Measurements from ENCODE around the gene AP4E1.

Gene AP4E1

GRCh38 chr15:50997371-50998051 is 89.0 kb downstream of the AP4E1 start:
- H4K8ac ChIP-seq (ENCODE audit: low read depth, low read length), result no peak overlapping the region
- H3K4me2 ChIP-seq (ENCODE audit: insufficient read depth, low read length, poor library complexity, severe bottlenecking), result no peak overlapping the region
- H3K27ac ChIP-seq (replicated peaks; ENCODE audit: low read length), result no peak overlapping the region
- no peak for DNase-seq (ENCODE audit: low spot score)
- no peak overlapping the region for H2BK5ac ChIP-seq (ENCODE audit: low read length)
- no peak overlapping the region for H3K9ac ChIP-seq (ENCODE audit: low read depth, low read length, poor library complexity)
- no peak overlapping the region for H4K91ac ChIP-seq (ENCODE audit: low read depth, low read length, poor library complexity)
- no peak overlapping the region for H2AK5ac ChIP-seq (ENCODE audit: low read depth, low read length)
- H3K18ac ChIP-seq (ENCODE audit: low read length), result no peak overlapping the region
- no CpG with 5 or more reads among the region's 4 CpGs for WGBS, 2 donors (ENCODE audit: extremely low coverage in 2 of 2, insufficient read length in 2 of 2, insufficient replicate concordance in 1 of 2)
- no peaks in the 10 kb centered on the region for H3K27me3 ChIP-seq (ENCODE audit: control insufficient read depth in 3 of 3, insufficient read depth in 3 of 3, low read depth in 1 of 3, low read length in 3 of 3)
- H3K4me3 ChIP-seq (ENCODE audit: low read length in 2 of 2), result no peak overlapping the region
- no peaks in the 10 kb centered on the region for H3K9me3 ChIP-seq (replicated peaks in 1 of 2; ENCODE audit: control insufficient read depth in 2 of 2, insufficient read depth in 1 of 2, low read depth in 1 of 2, low read length in 2 of 2)
- no peak overlapping the region for H2BK15ac ChIP-seq (ENCODE audit: low read length)
- no peak overlapping the region for H3K4ac ChIP-seq (ENCODE audit: low read length)
- no peak overlapping the region for H3K14ac ChIP-seq (ENCODE audit: low read length)
- H2AFZ ChIP-seq (ENCODE audit: low read length), result no peak overlapping the region
- no peak overlapping the region for H3K23ac ChIP-seq (ENCODE audit: low read depth, low read length, poor library complexity)
- peaks cover 0 to 55% of the 10 kb centered on the region in 2 donors for H3K36me3 ChIP-seq (replicated peaks in 1 of 2; ENCODE audit: control insufficient read depth in 2 of 2, insufficient read depth in 2 of 2, low read length in 2 of 2)
- no peaks in the 10 kb centered on the region for H3K79me1 ChIP-seq (ENCODE audit: low read depth, low read length)
- H2BK120ac ChIP-seq (ENCODE audit: low read depth, low read length), result no peak overlapping the region
- H2BK12ac ChIP-seq (ENCODE audit: low read length), result no peak overlapping the region
- no peaks in the 10 kb centered on the region for H3K4me1 ChIP-seq (ENCODE audit: control insufficient read depth in 2 of 2, insufficient read depth in 1 of 2, low read depth in 1 of 2, low read length in 2 of 2)

- no peak overlapping the region for H2AK5ac ChIP-seq (ENCODE audit: low read depth, low read length)
- no CpG with 5 or more reads among the region's 3 CpGs for WGBS, 2 donors (ENCODE audit: extremely low coverage in 2 of 2, insufficient read length in 2 of 2, insufficient replicate concordance in 1 of 2)
- DNase-seq (ENCODE audit: low spot score), result no peak
Observed at GRCh38 chr15:51004103-51004551, 95.6 kb downstream of the AP4E1 start.

GRCh38 chr15:51006336-51006985 is 98.0 kb downstream of the AP4E1 start:
- WGBS, 2 donors (ENCODE audit: extremely low coverage in 2 of 2, insufficient read length in 2 of 2, insufficient replicate concordance in 1 of 2), result no CpG with 5 or more reads among the region's 1 CpG
- Histone ChIP-seq H3K9ac (ENCODE audit: low read depth, low read length, poor library complexity) (no peak overlapping the region), H2AFZ (ENCODE audit: low read length) (no peak overlapping the region), H3K4me3 (ENCODE audit: low read length in 2 of 2) (no peak overlapping the region), H2BK5ac (ENCODE audit: low read length) (no peak overlapping the region), H3K9me3 (replicated peaks in 1 of 2; ENCODE audit: control insufficient read depth in 2 of 2, insufficient read depth in 1 of 2, low read depth in 1 of 2, low read length in 2 of 2) (peaks cover 1 to 5% of the 10 kb centered on the region in 2 donors), H4K8ac (ENCODE audit: low read depth, low read length) (no peak overlapping the region), H3K18ac (ENCODE audit: low read length) (no peak overlapping the region), H3K4me1 (ENCODE audit: control insufficient read depth in 2 of 2, insufficient read depth in 1 of 2, low read depth in 1 of 2, low read length in 2 of 2) (peaks cover 3 to 4% of the 10 kb centered on the region in 2 donors), H2BK12ac (ENCODE audit: low read length) (no peak overlapping the region), H2BK120ac (ENCODE audit: low read depth, low read length) (no peak overlapping the region), H3K14ac (ENCODE audit: low read length) (no peak overlapping the region), H3K27ac (replicated peaks; ENCODE audit: low read length) (no peak overlapping the region), H3K27me3 (ENCODE audit: control insufficient read depth in 3 of 3, insufficient read depth in 3 of 3, low read depth in 1 of 3, low read length in 3 of 3) (peaks cover 0 to 2% (median 0%) of the 10 kb centered on the region in 3 experiments), H3K79me1 (ENCODE audit: low read depth, low read length) (no peaks in the 10 kb centered on the region), H2BK15ac (ENCODE audit: low read length) (no peak overlapping the region), H3K36me3 (replicated peaks in 1 of 2; ENCODE audit: control insufficient read depth in 2 of 2, insufficient read depth in 2 of 2, low read length in 2 of 2) (peaks cover 6 to 15% of the 10 kb centered on the region in 2 donors), H3K4me2 (ENCODE audit: insufficient read depth, low read length, poor library complexity, severe bottlenecking) (no peak overlapping the region), H3K23ac (ENCODE audit: low read depth, low read length, poor library complexity) (no peak overlapping the region), H2AK5ac (ENCODE audit: low read depth, low read length) (no peak overlapping the region), H4K91ac (ENCODE audit: low read depth, low read length, poor library complexity) (no peak overlapping the region), H3K4ac (ENCODE audit: low read length) (no peak overlapping the region)
- DNase-seq (ENCODE audit: low spot score), result no peak

More at GRCh38 chr15:51004103-51004551, 95.6 kb downstream of the AP4E1 start:
- no peak overlapping the region for H2BK12ac ChIP-seq (ENCODE audit: low read length)
- peaks cover 0 to 2% (median 0%) of the 10 kb centered on the region in 3 experiments for H3K27me3 ChIP-seq (ENCODE audit: control insufficient read depth in 3 of 3, insufficient read depth in 3 of 3, low read depth in 1 of 3, low read length in 3 of 3)
- no peak overlapping the region for H3K4ac ChIP-seq (ENCODE audit: low read length)
- peaks cover 3 to 4% of the 10 kb centered on the region in 2 donors for H3K4me1 ChIP-seq (ENCODE audit: control insufficient read depth in 2 of 2, insufficient read depth in 1 of 2, low read depth in 1 of 2, low read length in 2 of 2)
- H2BK5ac ChIP-seq (ENCODE audit: low read length), result no peak overlapping the region
- H2BK15ac ChIP-seq (ENCODE audit: low read length), result no peak overlapping the region
- H3K9me3 ChIP-seq (replicated peaks in 1 of 2; ENCODE audit: control insufficient read depth in 2 of 2, insufficient read depth in 1 of 2, low read depth in 1 of 2, low read length in 2 of 2), result peaks cover 1 to 5% of the 10 kb centered on the region in 2 donors
- H4K91ac ChIP-seq (ENCODE audit: low read depth, low read length, poor library complexity), result no peak overlapping the region
- no peak overlapping the region for H3K18ac ChIP-seq (ENCODE audit: low read length)
- no peak overlapping the region for H3K27ac ChIP-seq (replicated peaks; ENCODE audit: low read length)
- H3K36me3 ChIP-seq (replicated peaks in 1 of 2; ENCODE audit: control insufficient read depth in 2 of 2, insufficient read depth in 2 of 2, low read length in 2 of 2), result peaks cover 6 to 30% of the 10 kb centered on the region in 2 donors
- no peak overlapping the region for H3K14ac ChIP-seq (ENCODE audit: low read length)
- no peak overlapping the region for H4K8ac ChIP-seq (ENCODE audit: low read depth, low read length)
- no peaks in the 10 kb centered on the region for H3K79me1 ChIP-seq (ENCODE audit: low read depth, low read length)
- H2AFZ ChIP-seq (ENCODE audit: low read length), result no peak overlapping the region
- H3K23ac ChIP-seq (ENCODE audit: low read depth, low read length, poor library complexity), result no peak overlapping the region
- H3K4me3 ChIP-seq (ENCODE audit: low read length in 2 of 2), result no peak overlapping the region
- no peak overlapping the region for H3K9ac ChIP-seq (ENCODE audit: low read depth, low read length, poor library complexity)
- no peak overlapping the region for H2BK120ac ChIP-seq (ENCODE audit: low read depth, low read length)
- no peak overlapping the region for H3K4me2 ChIP-seq (ENCODE audit: insufficient read depth, low read length, poor library complexity, severe bottlenecking)

DNA sequence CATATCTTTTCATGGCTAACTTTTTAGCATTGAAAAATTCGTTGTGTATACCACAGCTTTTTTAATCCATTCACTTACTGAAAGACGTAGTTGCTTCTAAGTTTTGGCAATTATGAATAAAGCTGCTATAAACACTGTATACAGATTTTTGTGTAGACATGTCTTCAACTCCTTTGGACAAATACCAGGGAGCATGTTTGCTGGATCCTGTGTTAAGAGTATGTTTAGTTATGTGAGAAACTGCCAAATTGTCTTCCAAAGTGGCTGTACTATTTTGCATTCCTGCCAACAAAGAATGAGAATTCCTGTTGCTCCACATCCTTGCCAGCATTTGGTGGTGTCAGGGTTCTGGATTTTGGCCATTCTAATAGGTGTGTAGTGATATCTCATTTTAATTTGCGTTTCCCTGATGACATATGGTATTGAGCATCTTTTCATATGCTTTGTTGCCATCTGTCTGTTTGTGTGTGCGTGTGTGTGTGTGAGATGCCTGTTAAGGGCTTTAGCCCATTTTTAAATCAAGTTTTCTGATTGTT is 98.7 kb downstream of the AP4E1 start:
- peaks cover 3 to 4% of the 10 kb centered on the region in 2 donors for H3K4me1 ChIP-seq (ENCODE audit: control insufficient read depth in 2 of 2, insufficient read depth in 1 of 2, low read depth in 1 of 2, low read length in 2 of 2)
- no peak overlapping the region for H3K9ac ChIP-seq (ENCODE audit: low read depth, low read length, poor library complexity)
- peaks cover 0 to 2% (median 0%) of the 10 kb centered on the region in 3 experiments for H3K27me3 ChIP-seq (ENCODE audit: control insufficient read depth in 3 of 3, insufficient read depth in 3 of 3, low read depth in 1 of 3, low read length in 3 of 3)
- H3K14ac ChIP-seq (ENCODE audit: low read length), result no peak overlapping the region
- peaks cover 6 to 9% of the 10 kb centered on the region in 2 donors for H3K36me3 ChIP-seq (replicated peaks in 1 of 2; ENCODE audit: control insufficient read depth in 2 of 2, insufficient read depth in 2 of 2, low read length in 2 of 2)
- no peak overlapping the region for H3K18ac ChIP-seq (ENCODE audit: low read length)
- H2BK15ac ChIP-seq (ENCODE audit: low read length), result no peak overlapping the region
- no peak overlapping the region for H3K23ac ChIP-seq (ENCODE audit: low read depth, low read length, poor library complexity)
- H3K27ac ChIP-seq (replicated peaks; ENCODE audit: low read length), result no peak overlapping the region
- no peak overlapping the region for H3K4me3 ChIP-seq (ENCODE audit: low read length in 2 of 2)
- no peak overlapping the region for H2BK12ac ChIP-seq (ENCODE audit: low read length)
- H3K4me2 ChIP-seq (ENCODE audit: insufficient read depth, low read length, poor library complexity, severe bottlenecking), result no peak overlapping the region
- H2AFZ ChIP-seq (ENCODE audit: low read length), result no peak overlapping the region
- H2BK120ac ChIP-seq (ENCODE audit: low read depth, low read length), result no peak overlapping the region
- no peak overlapping the region for H4K8ac ChIP-seq (ENCODE audit: low read depth, low read length)
- H3K4ac ChIP-seq (ENCODE audit: low read length), result no peak overlapping the region
- no peak overlapping the region for H2BK5ac ChIP-seq (ENCODE audit: low read length)
- H2AK5ac ChIP-seq (ENCODE audit: low read depth, low read length), result no peak overlapping the region
- H3K9me3 ChIP-seq (replicated peaks in 1 of 2; ENCODE audit: control insufficient read depth in 2 of 2, insufficient read depth in 1 of 2, low read depth in 1 of 2, low read length in 2 of 2), result peaks cover 1 to 5% of the 10 kb centered on the region in 2 donors
- no peak for DNase-seq (ENCODE audit: low spot score)
- WGBS, 2 donors (ENCODE audit: extremely low coverage in 2 of 2, insufficient read length in 2 of 2, insufficient replicate concordance in 1 of 2), result no CpG with 5 or more reads among the region's 4 CpGs
- no peaks in the 10 kb centered on the region for H3K79me1 ChIP-seq (ENCODE audit: low read depth, low read length)
- no peak overlapping the region for H4K91ac ChIP-seq (ENCODE audit: low read depth, low read length, poor library complexity)

All from neuronal stem cell (in vitro differentiated cells).